ENCODE measurements around the gene GRIK4. TPM values are rescaled to one million over a fixed set of nuclear protein-coding genes. Genes with fewer than 3 reads are reported as not detected.
A peak's percentile ranks its signal among the peaks of the same experiment; 100 is the strongest.

GRIK4 gene
- total and polyA plus RNA-seq, 2 of the 4 experiments (the other 2 are of a cell fraction), result 0.18 to 0.38 TPM

DNA sequence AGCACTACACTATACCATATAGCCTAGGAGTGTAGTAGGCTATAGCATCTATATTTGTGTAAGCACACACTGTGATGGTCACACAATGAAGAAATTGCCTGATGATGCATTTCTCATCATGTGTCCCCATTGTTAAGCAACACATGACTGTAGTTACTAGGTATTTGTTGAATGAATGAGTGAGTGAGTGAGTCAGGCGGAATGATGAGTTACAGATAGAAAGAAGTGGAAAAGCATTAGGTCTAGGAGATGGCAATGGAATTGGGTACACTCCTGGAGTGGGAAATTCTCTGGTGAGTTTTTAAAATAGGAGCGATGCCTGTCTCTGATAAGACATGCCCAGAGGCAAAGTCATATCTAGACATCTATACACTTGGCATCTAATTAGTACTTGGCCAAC, 351.8 kb downstream of the GRIK4 start:
- TF ChIP-seq NFE2L2 (IDR thresholded peaks at IDR 0.05; ENCODE audit: low read depth, low read length) (no peak), MAZ (IDR thresholded peaks at IDR 0.05; ENCODE audit: borderline replicate concordance, low read depth, low read length) (no peak), MXI1 (IDR thresholded peaks at IDR 0.05; ENCODE audit: borderline replicate concordance, low read depth, low read length) (no peak), CEBPB (IDR thresholded peaks at IDR 0.05; ENCODE audit: low read depth, low read length) (peak; percentile 54; the same call in 1 of the 2 replicates), CHD1 (IDR thresholded peaks at IDR 0.05; ENCODE audit: low read depth, low read length) (no peak)
- Histone ChIP-seq H3K9ac (ENCODE audit: low read depth, low read length) (no peak overlapping the region), H3K4me1 (ENCODE audit: control insufficient read depth, insufficient read depth, low read length) (no peaks in the 10 kb centered on the region), H2AK9ac (replicated peaks; ENCODE audit: low read depth, low read length, poor library complexity) (no peak overlapping the region), H3K36me3 (ENCODE audit: control insufficient read depth, insufficient read depth, low read length) (no peaks in the 10 kb centered on the region), H4K5ac (ENCODE audit: low read depth, low read length) (no peak overlapping the region), H2BK120ac (ENCODE audit: low read depth, low read length) (no peak overlapping the region), H3K4me3 (ENCODE audit: insufficient read depth, low read depth, low read length) (no peak overlapping the region), H2BK20ac (ENCODE audit: low read depth, low read length) (no peak overlapping the region), H3K14ac (replicated peaks; ENCODE audit: low read depth, low read length) (no peak overlapping the region), H3K56ac (ENCODE audit: extremely low read depth, insufficient read depth, low read length) (no peak overlapping the region), H4K20me1 (ENCODE audit: insufficient read depth, low read length) (no peaks in the 10 kb centered on the region), H3K18ac (ENCODE audit: low read depth, low read length) (no peak overlapping the region), H2AK5ac (ENCODE audit: low read depth, low read length) (no peak overlapping the region), H3K27me3 (ENCODE audit: control insufficient read depth, insufficient read depth, low read length) (peaks cover 3% of the 10 kb centered on the region; the same call in 1 of the 2 replicates), H2AFZ (replicated peaks; ENCODE audit: low read length, poor library complexity) (no peak overlapping the region), H3K27ac (ENCODE audit: insufficient read depth, low read length) (no peak overlapping the region), H3K9me3 (ENCODE audit: control insufficient read depth, insufficient read depth, low read length) (no peaks in the 10 kb centered on the region), H2BK15ac (ENCODE audit: low read depth, low read length) (no peak overlapping the region), H2BK5ac (ENCODE audit: low read depth, low read length, poor library complexity, severe bottlenecking) (no peak overlapping the region), H4K8ac (ENCODE audit: low read depth in 2 of 2, low read length in 2 of 2) (no peak overlapping the region), H3K4me2 (ENCODE audit: low read depth, low read length) (no peak overlapping the region), H3K79me1 (ENCODE audit: low read depth in 1 of 2, low read length in 2 of 2) (no peaks in the 10 kb centered on the region), H3K9me1 (ENCODE audit: insufficient read depth, low read length) (no peaks in the 10 kb centered on the region), H3K4ac (ENCODE audit: low read depth, low read length) (no peak overlapping the region), H4K91ac (ENCODE audit: insufficient read depth, low read depth, low read length) (no peak overlapping the region), H3K23ac (ENCODE audit: low read depth, low read length) (no peak overlapping the region)
- WGBS, 2 experiments (ENCODE audit: extremely low coverage in 2 of 2, insufficient read length in 1 of 2), result 60% methylated on average over 1 of the region's 2 CpGs; no CpG with 5 or more reads in 1 of the 2 experiments
- CTCF ChIA-PET, result no interaction called here
- intact Hi-C loops (cut with micrococcal nuclease), result no loop called here
- POLR2A ChIA-PET (ENCODE audit: unreplicated experiment), result no interaction called here
- ATAC-seq (ENCODE audit: low read depth), result no peak
- BruUV-seq (replicated peaks), result no TSS peak
- in situ Hi-C loops (cut with MboI; ENCODE audit: low sequenced_read_pairs), result no loop called here
- dilution Hi-C loops (cut with HindIII; ENCODE audit: low sequenced_read_pairs, unreplicated experiment), result no loop called here
- DNase-seq, result peak; percentile 15
